ENCODE results near the gene STK31.
A peak's percentile ranks its signal among the peaks of the same experiment; 100 is the strongest.
"Not testable (repeated sequence)": the region's sequence is repeated elsewhere in the genome, so short reads cannot be mapped to it uniquely, and the experiment has no call there.

The STK31 gene, protein sequence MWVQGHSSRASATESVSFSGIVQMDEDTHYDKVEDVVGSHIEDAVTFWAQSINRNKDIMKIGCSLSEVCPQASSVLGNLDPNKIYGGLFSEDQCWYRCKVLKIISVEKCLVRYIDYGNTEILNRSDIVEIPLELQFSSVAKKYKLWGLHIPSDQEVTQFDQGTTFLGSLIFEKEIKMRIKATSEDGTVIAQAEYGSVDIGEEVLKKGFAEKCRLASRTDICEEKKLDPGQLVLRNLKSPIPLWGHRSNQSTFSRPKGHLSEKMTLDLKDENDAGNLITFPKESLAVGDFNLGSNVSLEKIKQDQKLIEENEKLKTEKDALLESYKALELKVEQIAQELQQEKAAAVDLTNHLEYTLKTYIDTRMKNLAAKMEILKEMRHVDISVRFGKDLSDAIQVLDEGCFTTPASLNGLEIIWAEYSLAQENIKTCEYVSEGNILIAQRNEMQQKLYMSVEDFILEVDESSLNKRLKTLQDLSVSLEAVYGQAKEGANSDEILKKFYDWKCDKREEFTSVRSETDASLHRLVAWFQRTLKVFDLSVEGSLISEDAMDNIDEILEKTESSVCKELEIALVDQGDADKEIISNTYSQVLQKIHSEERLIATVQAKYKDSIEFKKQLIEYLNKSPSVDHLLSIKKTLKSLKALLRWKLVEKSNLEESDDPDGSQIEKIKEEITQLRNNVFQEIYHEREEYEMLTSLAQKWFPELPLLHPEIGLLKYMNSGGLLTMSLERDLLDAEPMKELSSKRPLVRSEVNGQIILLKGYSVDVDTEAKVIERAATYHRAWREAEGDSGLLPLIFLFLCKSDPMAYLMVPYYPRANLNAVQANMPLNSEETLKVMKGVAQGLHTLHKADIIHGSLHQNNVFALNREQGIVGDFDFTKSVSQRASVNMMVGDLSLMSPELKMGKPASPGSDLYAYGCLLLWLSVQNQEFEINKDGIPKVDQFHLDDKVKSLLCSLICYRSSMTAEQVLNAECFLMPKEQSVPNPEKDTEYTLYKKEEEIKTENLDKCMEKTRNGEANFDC

DNA sequence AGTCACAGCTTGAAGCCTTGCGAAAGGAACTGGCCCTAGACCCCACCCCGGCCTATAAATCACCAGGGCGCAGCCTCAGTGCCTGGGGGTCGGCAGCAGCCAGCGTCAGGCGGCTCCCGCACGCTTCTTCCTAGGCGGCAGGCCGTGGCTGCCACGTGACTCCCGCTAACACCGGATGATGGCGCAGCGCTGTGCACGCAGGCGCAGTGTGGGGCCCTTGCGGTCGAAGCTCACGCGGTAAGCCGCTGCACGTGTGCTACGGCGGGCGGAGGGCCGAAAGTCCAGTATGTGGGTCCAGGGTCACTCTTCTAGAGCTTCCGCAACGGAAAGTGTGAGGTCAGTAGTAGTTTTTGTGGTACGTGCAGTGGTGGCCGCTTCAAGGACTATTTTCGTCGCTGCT, at the start of gene STK31:
Gene STK31, plus strand, starts transcription at position 220 of the 400 bp plus-strand sequence. Its CDS starts 67 bp downstream, at position 287.
- no peak for DNase-seq (ENCODE audit: low spot score)
- no peak for FAIRE-seq

DNA sequence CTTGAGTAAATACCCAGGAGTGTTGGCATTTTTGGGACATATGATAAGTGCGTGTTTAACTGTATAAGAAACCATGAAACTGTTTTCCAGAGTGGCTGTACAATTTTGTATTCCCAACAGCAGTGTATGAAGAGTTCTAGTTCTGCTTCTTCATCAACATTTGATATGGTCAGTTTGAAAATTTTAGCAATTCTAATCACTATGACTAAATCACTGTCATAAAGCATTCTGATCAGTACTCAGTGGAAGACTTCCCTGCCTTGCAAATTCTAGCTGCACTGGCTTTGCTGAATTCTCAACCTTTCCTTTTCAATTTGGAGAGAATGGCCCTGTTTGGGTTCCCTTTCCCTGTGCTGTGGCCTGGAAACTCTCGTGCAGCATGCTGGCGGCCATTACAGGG, 48.6 kb upstream of the STK31 start:
- no peak for FAIRE-seq

GRCh38 chr7:23662124-23662983, 47.7 kb upstream of the STK31 start:
- DNase-seq (ENCODE audit: low spot score) = no peak
- no peak for FAIRE-seq

More for the DNA sequence above, 48.6 kb upstream of the STK31 start:
- no peak for DNase-seq (ENCODE audit: low spot score)

- DNase-seq (ENCODE audit: low spot score) (no peak), FAIRE-seq (no peak)
Measured at GRCh38 chr7:23662984-23663313, 47.1 kb upstream of the STK31 start.

DNA sequence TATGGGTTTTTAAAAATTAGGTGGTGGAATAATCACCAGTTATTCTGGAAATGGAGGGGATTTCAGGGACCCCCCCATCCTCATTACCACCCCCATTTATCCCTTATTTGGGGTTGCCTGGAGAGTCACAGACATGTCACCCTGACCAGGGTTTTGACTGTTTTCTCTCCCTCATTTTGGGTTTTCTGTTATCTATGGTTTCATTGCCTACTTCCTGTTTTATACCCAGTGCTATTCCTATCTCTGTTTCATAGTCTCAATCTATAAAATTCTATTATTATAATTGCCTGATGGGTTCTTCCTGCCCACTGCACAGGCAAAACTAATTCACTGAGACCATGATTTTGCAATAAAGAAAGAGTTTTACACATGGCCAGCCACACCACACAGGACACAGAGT, 45.9 kb upstream of the STK31 start:
- no peak for FAIRE-seq
- no peak for DNase-seq (ENCODE audit: low spot score)

DNA sequence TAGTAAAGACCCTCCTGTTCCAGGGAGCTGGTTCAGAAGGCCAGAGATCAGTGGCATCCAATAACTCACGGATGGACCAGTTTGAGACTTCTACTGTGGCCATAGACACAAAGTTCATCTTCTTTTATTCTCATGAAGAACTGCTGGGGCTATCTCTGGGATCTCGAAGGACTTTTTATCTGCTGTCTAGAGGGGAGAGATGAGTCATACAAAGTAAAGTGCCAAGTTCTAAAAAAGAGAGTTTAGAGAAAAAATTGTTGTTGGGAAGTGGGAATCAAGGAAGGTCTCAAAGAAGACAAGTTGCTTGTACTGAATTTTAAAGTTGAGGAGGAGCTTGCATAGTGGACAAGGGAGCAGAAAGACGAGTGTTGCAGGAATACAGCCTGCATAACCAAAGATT, 38.0 kb upstream of the STK31 start:
- DNase-seq (ENCODE audit: low spot score) = no peak
- FAIRE-seq = no peak

DNA sequence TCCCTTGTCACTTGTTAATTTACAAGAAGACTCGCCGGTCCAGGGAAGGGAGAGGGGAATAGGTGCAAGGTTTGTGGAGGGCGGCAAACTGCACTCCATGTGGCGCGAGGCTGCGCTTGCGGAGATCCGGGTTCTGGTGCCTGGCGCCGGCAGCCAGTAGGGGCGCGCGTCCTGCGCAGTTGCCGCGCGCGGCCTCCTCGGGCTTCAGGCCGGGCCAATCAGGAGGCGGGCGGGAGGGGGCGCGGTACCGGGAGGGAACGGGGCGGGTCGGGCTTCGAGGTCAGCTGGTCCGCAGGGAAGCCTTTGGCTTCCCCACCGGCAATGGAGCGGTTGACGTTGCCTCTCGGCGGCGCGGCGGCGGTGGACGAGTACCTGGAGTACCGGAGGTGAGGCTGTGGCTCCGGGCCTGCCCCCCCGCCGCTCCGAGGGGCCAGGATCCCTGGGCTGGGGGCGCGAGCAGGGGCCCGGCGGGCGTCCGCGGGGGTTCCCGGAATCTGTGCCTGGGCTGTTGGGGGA, 30.1 kb upstream of the STK31 start, which contains the start of gene FAM221A:
Gene FAM221A, plus strand, starts transcription at position 302 of the 516 bp plus-strand sequence. Its CDS starts 20 bp downstream, at position 322.
- FAIRE-seq = no peak

DNA sequence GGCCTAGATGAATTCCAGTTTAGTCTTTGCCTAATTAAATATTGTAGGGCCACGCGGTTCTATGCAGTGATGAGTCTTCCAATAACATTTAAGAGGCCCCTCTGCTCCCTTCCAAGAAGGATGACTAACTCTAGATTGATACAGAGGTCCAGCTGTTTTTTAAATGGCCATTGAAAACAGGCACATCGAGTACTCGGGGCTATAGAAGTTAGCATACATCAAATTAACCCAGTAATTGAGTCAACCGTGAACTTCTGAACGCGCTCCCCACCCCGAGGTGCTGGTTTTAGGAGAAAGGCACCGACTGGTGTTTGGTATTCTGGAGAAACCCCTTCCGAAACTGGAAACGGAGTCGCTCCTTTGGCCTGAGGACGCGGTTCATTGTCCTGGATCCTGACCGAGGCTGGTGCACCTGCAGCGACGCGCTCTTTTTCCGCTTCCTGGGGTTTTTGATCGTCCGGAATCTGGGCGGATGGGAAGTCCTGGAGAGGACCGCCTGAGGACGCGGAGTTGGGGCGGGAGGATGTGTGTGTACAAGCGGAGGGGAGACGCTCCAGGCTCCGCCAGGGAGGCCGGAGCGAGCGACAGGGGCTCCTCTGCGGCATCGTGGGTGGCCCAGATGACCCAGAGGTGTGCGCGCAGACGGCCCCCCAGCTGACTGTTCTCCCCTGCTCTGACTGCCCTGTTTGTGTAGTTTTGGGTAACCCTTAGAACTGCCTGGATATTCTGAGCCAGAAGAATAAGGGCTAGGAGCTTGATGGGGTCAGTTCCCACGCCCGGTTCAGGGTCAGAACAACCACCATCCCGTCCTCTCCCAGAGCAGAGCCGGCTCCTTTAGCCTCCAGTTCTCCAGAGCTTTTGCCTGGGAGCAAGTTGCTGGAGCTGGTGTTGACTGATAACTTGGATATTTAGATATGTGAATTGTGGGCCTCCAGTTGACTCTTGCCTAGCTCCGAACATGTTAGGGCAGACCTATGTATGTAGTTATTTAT, 29.3 kb upstream of the STK31 start:
- FAIRE-seq = no peak
- no peak for DNase-seq (ENCODE audit: low spot score)

More for the DNA sequence above, 30.1 kb upstream of the STK31 start, which contains the start of gene FAM221A:
- DNase-seq (ENCODE audit: low spot score) = no peak

- not testable (repeated sequence) for DNase-seq (ENCODE audit: low spot score); FAIRE-seq
Measured at GRCh38 chr7:23684041-23684440, 26.0 kb upstream of the STK31 start.

GRCh38 chr7:23685731-23686130, 24.3 kb upstream of the STK31 start:
- no peak for DNase-seq (ENCODE audit: low spot score)
- FAIRE-seq = no peak

- FAIRE-seq = no peak
- DNase-seq (ENCODE audit: low spot score) = no peak
Measured at GRCh38 chr7:23687011-23687410, 23.0 kb upstream of the STK31 start.

DNA sequence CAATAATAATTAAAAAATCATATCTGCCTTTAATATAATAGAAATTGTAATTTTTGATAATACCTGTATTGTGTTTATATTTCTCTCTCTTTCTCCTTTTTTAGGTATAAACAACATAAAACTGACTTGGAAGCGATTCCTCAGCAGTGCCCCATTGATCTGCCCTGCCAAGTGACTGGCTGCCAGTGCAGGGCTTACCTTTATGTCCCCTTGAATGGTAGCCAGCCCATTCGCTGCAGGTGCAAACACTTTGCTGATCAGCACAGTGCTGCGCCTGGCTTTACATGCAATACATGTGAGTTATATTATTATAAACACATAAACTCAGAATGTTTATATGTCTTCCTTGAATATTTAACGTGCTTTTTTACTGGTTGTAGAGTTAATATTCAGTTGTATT, 20.9 kb upstream of the STK31 start:
- FAIRE-seq = no peak

DNA sequence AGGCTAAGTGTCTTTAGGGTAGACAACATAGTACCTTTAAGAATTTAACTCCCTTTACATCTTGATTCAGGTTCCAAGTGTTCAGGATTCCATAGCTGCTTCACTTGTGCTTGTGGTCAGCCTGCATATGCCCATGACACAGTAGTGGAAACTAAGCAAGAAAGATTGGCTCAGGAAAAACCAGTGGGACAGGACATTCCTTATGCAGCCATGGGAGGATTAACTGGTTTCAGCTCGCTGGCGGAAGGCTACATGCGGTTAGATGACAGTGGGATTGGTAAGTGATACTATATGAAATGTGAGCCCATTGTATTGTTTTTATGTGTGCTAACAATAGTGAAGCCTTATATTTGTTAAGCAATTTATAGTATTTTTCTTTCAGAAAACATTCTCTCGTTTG, 18.7 kb upstream of the STK31 start:
- no peak for DNase-seq (ENCODE audit: low spot score)
- no peak for FAIRE-seq

More for the DNA sequence above, 20.9 kb upstream of the STK31 start:
- DNase-seq (ENCODE audit: low spot score) = no peak

GRCh38 chr7:23693224-23693623, 16.8 kb upstream of the STK31 start:
- DNase-seq (ENCODE audit: low spot score) = no peak
- peak; percentile 18 for FAIRE-seq

DNA sequence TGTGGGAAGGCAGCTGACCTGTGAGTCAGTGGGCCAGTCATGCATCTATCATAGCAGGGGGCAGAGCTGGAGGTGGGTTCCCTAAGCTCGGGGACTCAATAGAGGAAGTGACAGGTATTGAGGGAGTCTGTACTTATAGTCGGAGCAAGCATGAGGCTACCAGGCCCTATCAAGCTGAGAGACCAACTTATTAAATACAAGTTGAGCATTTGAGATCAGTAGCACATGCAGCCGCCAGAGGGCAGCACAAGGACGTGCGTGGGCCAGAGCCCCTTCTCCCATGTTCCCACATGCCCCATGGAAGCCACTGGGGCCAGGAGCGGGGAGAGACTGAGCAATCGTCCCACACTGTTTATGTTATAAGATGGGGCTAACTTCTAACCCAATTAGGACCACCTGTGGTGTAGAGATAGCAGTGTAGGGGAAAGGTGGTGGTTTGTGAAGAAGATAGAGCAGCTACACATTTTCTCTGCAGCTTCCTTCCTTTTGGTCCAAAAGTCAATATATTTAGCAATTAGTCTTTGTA, 13.0 kb upstream of the STK31 start:
- FAIRE-seq (no peak), DNase-seq (ENCODE audit: low spot score) (peak; percentile 59)

DNA sequence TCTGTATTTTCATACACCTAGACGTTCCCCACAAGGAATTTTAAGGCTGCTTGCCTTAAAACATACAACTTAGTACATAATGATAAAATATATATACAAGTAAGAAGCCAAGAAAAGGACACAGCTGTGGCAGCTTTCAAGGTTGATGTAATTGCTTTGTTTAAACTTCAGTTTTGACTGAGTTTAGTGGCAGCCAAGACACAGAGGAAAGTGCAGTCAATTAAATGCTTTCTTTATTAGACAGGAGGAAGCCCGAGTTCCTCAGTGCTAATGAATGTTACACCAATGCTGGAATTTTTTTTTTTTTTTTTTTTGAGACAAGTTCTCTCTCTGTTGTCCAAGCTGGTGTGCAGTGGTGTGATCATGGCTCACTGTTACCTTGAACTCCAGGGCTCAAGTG, 11.2 kb upstream of the STK31 start:
- DNase-seq (ENCODE audit: low spot score) = no peak
- no peak for FAIRE-seq

GRCh38 chr7:23700046-23700445, 10.0 kb upstream of the STK31 start:
- DNase-seq (ENCODE audit: low spot score) (no peak), FAIRE-seq (no peak)

DNA sequence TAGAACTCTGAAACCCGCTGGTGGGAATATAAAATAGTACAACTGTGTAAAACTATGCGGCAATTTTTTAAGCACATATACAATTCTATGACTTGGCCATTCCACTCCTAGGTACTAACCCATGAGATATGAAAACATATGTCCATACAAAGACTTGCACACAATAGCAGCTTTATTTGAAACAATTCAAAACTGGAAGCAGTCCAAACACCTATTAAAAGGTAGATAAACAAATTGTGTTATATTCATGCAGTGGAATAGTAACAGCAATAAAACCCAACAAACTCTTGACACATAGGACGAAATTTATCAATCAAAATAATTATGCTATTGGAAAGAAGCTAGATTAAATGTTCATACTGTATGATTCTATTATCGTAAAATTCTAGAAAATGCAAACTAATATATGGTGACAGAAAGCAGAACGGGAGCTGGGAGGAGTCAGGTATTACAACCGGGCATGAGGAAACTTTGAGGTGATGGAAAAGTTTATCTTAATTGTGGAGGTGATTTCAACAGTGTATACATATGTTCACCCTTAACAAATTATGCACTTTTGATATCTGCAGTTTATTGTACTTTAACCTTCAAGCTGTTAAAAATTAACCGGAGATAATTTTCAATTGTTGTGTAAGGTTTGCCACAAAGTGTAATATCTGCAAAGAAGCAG, 803 bp upstream of the STK31 start:
- DNase-seq (ENCODE audit: low spot score) = no peak
- no peak for FAIRE-seq

All from RCC 7860 (cell line).